ENCODE results near the gene CSNK1D. TPM values are rescaled to one million over a fixed set of nuclear protein-coding genes. Genes with fewer than 3 reads are reported as not detected.
A peak's percentile ranks its signal among the peaks of the same experiment; 100 is the strongest.

The CSNK1D gene
- total and polyA plus RNA-seq, 12 donors = 23.7 to 185 (median 125) TPM

- intact Hi-C loops (cut with DNase I) = no loop called here
- Histone ChIP-seq H3K9me3 (replicated peaks in 1 of 3) (no peaks in the 10 kb centered on the region), H3K4me1 (replicated peaks in 1 of 2) (peaks cover 0 to 16% of the 10 kb centered on the region in 2 donors), H3K27ac (peak overlapping the region in 1 of 5 donors; percentile 12), H3K4me3 (no peak overlapping the region), H3K36me3 (replicated peaks in 1 of 2) (no peaks in the 10 kb centered on the region), H3K27me3 (no peaks in the 10 kb centered on the region)
- TF ChIP-seq CTCF (IDR thresholded peaks at IDR 0.05) (no peak), POLR2A (IDR thresholded peaks at IDR 0.05) (no peak)
- 79 to 88% (median 84%) methylated on average over 16 to 25 of the region's 25 CpGs for WGBS, 4 donors
- no peak for DNase-seq
Measured at GRCh38 chr17:82282239-82283207, 9.0 kb upstream of the CSNK1D start.

GRCh38 chr17:82281502-82282238, 8.2 kb upstream of the CSNK1D start:
- no peak overlapping the region for H3K27ac ChIP-seq
- H3K4me1 ChIP-seq (replicated peaks in 1 of 2) = peaks cover 0 to 16% of the 10 kb centered on the region in 2 donors
- no peak overlapping the region for H3K4me3 ChIP-seq
- intact Hi-C loops (cut with DNase I) = no loop called here
- H3K36me3 ChIP-seq (replicated peaks in 1 of 2) = no peaks in the 10 kb centered on the region
- no peaks in the 10 kb centered on the region for H3K9me3 ChIP-seq (replicated peaks in 1 of 3)
- 49 to 73% (median 64%) methylated on average over 17 to 22 of the region's 22 CpGs for WGBS, 4 donors
- DNase-seq = peak in 4 of 7 donors; percentile 51 to 56 (median 56)
- no peaks in the 10 kb centered on the region for H3K27me3 ChIP-seq
- TF ChIP-seq POLR2A (IDR thresholded peaks at IDR 0.05) (no peak), CTCF (IDR thresholded peaks at IDR 0.05) (no peak)

- TF ChIP-seq CTCF (IDR thresholded peaks at IDR 0.05) = no peak
- Histone ChIP-seq H3K27ac (no peak overlapping the region), H3K4me3 (no peak overlapping the region), H3K36me3 (replicated peaks in 1 of 2) (no peaks in the 10 kb centered on the region), H3K9me3 (replicated peaks in 1 of 3) (no peaks in the 10 kb centered on the region), H3K27me3 (no peaks in the 10 kb centered on the region), H3K4me1 (replicated peaks in 1 of 2) (peaks cover 0 to 16% of the 10 kb centered on the region in 2 donors)
- intact Hi-C loops (cut with DNase I) = no loop called here
- WGBS, 4 donors = 62 to 83% (median 79%) methylated on average over 2 to 7 of the region's 7 CpGs
- no peak for DNase-seq
Measured at GRCh38 chr17:82281076-82281475, 7.6 kb upstream of the CSNK1D start.

- no peak for DNase-seq
- Histone ChIP-seq H3K4me1 (replicated peaks in 1 of 2) (peaks cover 0 to 16% of the 10 kb centered on the region in 2 donors), H3K27ac (no peak overlapping the region), H3K36me3 (replicated peaks in 1 of 2) (no peaks in the 10 kb centered on the region), H3K9me3 (replicated peaks in 1 of 3) (no peaks in the 10 kb centered on the region), H3K27me3 (no peaks in the 10 kb centered on the region), H3K4me3 (no peak overlapping the region)
- intact Hi-C loops (cut with DNase I) = no loop called here
- WGBS, 4 donors = 92 to 96% (median 95%) methylated on average over 8 of the region's 8 CpGs
- TF ChIP-seq POLR2A (IDR thresholded peaks at IDR 0.05) (no peak), CTCF (IDR thresholded peaks at IDR 0.05) (no peak)
Measured at GRCh38 chr17:82280537-82280936, 7.0 kb upstream of the CSNK1D start.

Measured in adrenal gland (tissue), 12 donors.